Vagina (tissue), 2 donors: Measurements from ENCODE around the gene INTS11.

Experiments used
- CTCF ChIP-seq, 3 experiments: fragments of 450-650 bp in 2 of 3; fragments of 200-600 bp in 1 of 3; sonication (generic) in 1 of 3; IDR thresholded peaks; one replicate each; pipeline ENCODE4 v1.5.1; 2017 to 2019; ENCODE audit warnings: antibody characterized with exemption in 3 of 3, mild to moderate bottlenecking in 2 of 3, moderate library complexity in 2 of 3
- POLR2AphosphoS5 ChIP-seq, 2 donors: sonication (generic); formaldehyde crosslinking; IDR thresholded peaks; one replicate each; pipeline ENCODE4 v1.9.0; 2017; ENCODE audit warnings: antibody characterized with exemption in 2 of 2, mild to moderate bottlenecking in 2 of 2, low read depth in 1 of 2; ENCODE audit not compliant: insufficient read depth in 1 of 2

- TF ChIP-seq CTCF (IDR thresholded peaks at IDR 0.05) (no peak), POLR2AphosphoS5 (IDR thresholded peaks at IDR 0.05; ENCODE audit: insufficient read depth in 1 of 2, low read depth in 1 of 2) (no peak)
These were observed 36.9 kb upstream of the INTS11 start for GRCh38 chr1:1361233-1361981.
